DMS 273 (cell line): ENCODE results near the gene FOXB1.
A peak's percentile ranks its signal among the peaks of the same experiment; 100 is the strongest.

Experiments used
- DNase-seq: peaks from one replicate; lab custom pipeline; 2025; ENCODE audit not compliant: unreplicated experiment; lab: John Stamatoyannopoulos, UW

Gene FOXB1

DNA sequence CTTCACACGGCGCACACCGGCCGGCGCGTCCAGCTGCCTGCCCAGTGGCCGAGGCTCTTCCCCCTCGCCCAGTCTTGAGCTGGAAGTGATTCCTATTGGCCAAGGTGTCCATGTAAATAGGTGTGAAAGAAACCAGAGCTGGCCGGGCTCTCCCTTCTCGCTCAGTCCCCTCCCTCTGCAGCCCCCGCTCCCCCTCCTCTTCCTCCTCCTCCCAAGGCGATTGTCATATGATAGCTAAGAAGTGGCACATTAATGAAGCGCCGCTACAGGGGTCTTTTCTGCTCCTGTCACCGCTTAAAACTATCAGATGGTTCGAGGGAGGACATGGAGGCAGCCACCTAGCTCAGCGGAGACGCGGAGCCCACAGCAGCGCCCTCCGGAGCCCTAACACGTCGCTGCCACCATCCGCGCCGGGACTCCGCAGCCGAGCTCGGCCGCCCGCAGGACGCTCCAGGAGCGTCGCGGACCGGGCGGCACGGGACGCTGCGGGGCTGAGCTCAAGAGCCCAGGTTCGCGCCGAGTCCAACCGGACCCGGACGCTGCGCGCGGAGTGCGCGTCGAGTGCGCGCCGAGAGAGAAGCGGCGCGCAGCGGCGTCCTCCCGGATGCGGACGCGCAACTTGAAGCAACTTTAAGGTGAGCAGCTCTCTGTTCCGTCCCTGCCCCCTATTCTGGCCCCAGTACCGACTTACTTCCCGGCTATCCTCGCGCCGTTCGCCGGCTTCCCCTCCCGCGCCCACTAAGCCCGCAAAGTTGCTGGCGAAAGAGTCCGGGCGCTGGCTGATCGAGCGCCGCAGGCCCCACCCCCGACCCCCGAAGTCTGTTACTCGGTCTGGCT lies at the start of gene FOXB1:
Gene FOXB1, plus strand, starts transcription at position 303 of the 837 bp plus-strand sequence. CDS start 653 bp downstream, outside the sequence.
- peak; percentile 43 for DNase-seq

DNA sequence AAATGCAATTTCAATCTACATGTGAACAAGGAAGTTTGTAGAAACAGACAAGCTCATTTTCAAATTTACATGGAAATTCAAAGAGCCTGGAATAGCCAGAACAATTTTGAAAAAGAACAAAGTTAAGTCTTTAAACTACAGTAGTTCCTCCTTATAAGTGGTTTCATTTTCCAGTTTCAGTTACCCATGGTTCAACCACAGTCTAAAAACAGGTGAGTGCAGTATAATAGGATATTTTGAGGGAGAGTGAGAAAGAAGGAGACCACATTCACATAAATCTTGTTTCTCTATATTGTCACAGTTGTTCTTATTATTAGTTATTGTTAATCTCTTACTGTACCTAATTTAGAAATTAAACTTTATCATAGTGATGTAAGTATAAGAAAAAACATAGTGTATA lies 45.8 kb upstream of the FOXB1 start:
- no peak for DNase-seq

DNA sequence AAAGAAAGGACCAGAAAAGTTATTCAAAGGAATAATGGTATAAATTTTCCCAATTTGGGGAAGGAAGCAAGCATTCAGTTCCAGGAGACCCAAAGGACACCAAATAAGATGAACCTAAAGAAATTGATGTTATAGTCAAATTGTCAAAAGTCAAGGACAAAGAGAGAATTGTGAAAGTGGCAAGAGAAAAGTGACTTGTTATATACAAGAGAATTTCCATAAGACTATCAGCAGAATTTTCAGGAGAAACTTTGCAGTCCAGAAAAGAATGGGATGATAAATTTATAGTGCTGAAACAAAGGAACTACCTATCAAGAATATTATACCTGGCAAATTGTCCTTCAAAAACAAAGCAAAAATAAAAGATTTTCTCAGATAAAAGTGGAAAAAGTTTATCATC lies 43.8 kb upstream of the FOXB1 start:
- no peak for DNase-seq

DNA sequence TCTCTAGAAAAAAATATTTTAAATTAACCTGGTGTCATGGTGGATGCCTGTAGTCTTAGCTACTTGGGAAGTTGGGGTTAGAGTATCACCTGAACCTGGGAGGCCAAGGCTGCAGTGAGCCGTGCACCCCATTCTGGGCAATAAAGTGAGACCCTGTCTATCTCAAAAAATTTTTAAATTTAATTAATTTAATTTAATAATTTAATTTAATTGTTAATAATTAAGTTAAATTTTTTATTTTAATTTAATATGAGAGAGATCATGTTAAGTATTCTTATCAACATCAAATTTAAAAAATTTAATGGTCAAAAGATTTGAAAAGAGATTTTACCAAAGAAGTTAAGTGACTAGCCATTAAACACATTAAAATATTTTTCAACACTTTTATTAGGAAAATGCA lies 40.8 kb upstream of the FOXB1 start:
- no peak for DNase-seq

DNA sequence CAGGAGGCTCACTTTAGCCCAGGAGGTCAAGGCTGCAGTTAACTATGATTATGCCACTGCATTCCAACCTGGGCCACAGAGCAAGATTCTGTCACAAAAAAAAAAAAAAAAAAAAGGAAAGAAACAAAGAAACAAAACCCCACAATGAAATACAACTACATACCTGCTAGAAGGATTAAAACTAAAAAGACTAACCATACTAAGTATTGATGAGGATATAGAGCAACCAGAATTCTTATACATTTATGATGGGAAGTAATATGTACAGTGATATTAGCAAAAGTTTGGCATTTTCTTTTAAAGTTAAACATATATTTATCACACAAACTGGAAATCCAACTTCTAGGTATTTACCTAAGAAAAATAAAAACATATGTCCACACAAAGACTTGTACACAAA lies 40.2 kb upstream of the FOXB1 start:
- no peak for DNase-seq

DNA sequence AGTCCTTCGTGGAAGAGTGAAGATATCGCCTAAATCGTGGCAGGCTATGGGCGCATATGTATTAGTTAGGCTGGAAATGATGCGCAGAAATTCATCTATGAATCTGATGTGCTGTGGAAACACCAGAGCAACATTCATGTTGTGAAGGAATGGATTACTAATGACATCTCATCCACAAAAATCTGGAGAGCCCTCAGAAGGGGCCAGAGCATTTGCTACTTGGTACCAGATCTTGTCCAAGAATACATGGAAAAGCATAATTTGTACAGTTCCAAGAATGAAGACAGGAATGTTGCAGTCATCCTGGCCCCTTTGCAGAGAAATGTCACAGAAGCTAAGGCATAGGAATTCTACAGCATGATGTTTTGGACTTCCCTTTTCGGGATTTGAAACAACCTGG lies 38.4 kb upstream of the FOXB1 start:
- DNase-seq, result no peak

DNA sequence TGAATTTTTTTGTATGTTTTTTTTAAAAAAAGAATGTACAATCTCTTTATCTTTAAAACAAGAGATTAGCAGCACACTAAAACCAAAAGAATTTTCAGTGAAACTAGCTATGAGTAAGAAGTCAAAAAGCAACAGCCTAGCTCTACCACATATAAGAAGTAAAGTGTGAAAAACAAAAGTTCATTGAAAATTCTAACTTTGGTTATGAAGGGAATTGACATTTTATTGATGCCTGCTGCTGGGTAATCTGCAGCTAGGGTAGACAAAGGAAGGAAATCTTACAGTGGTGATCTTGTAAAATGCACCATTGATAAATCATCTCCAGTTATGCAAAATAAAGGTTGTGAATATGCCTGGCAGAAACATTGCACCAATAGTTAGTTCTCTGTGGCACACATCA lies 37.8 kb upstream of the FOXB1 start:
- no peak for DNase-seq

DNA sequence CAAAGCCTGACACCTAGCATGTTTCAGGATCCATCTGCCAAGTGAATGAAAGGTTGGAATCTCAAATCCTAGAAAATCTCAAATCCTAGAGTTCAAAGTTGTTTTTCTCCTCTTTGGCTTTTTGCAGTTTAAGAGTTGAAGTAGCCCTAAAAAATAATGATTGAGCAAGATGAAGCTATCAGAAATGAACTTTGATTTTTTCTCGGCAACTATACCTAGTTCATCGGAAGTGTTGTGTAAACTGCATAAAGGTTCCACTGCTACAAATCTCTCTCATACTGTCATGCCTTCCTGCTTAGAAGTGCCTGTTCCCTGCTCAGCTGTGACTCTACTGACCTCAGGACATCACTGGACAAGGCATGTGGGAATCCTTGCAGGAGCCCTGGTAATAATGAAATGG lies 35.8 kb upstream of the FOXB1 start:
- DNase-seq, result no peak

DNA sequence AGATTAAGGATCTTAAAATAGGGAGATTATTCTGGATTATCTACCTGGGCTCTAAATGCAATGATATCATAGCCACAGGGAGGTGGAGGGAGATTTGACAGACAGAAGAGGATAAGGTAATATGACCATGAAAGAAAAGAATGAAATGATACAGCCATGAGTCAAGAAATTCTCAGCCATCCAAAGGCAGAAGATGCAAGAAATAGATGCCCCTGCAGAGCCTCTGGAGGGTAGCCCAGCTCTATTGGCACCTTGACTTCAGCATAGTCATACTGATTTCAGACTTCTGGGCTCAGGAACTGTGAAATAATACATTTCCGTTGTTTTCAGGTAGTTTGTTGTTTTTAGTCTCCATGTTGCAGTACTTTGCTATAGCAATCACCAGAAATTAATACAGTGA lies 31.9 kb upstream of the FOXB1 start:
- no peak for DNase-seq

DNA sequence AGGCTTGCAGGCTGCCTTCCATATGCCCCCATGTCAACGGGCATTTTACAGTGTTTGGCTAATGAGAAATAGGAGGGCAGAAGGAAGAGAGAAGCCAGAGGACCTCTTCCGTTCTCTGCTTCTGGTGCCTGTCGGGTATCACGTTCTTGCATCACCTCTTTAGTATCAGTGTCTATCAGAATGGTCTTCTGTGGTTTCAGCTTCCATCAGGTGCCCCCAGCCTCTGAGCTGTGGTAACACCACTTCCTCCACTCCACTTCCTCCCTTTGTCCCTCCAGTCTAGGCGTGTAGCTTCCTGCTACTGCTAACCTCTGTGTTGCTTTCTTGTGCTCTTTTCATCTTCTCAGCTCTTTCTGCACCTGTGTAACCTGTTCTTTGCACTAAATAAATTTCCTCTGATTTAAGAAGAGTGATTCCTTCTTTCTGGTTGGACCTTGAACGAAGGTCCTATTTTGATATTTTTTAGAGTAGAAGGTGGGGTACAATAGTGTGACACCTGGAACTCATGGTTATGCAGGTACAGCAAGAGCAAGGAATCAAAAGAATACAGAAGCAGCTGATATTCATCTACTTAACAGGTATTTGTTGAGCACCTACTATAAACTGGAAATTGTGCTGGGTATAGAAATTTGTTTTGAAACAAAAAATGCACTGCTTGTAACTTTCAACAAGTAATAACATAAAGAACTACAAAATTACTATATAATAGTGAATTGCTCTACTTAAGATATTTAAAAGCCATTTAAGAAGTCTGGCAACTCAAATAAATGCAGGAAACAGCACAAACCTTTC lies 27.4 kb upstream of the FOXB1 start:
- no peak for DNase-seq

DNA sequence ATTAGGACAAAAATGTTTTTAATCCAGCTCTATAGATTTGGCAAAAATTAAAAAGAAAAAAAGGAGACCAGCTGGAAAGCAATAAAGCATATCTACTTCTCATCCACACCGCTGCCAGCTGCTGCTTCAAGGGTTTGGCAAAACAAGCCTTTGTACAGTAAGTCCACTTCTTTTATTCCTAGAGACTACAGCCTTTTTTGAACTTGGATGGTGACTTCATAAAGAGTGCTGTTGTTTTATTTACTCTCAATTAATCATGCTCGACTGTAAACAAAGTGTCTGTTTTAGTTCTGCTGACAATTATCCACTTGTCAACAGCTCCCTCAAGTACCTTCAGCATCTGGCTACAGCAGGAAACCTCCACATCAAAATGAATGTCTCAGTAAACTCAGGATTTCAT lies 12.3 kb upstream of the FOXB1 start:
- DNase-seq, result peak; percentile 12

DNA sequence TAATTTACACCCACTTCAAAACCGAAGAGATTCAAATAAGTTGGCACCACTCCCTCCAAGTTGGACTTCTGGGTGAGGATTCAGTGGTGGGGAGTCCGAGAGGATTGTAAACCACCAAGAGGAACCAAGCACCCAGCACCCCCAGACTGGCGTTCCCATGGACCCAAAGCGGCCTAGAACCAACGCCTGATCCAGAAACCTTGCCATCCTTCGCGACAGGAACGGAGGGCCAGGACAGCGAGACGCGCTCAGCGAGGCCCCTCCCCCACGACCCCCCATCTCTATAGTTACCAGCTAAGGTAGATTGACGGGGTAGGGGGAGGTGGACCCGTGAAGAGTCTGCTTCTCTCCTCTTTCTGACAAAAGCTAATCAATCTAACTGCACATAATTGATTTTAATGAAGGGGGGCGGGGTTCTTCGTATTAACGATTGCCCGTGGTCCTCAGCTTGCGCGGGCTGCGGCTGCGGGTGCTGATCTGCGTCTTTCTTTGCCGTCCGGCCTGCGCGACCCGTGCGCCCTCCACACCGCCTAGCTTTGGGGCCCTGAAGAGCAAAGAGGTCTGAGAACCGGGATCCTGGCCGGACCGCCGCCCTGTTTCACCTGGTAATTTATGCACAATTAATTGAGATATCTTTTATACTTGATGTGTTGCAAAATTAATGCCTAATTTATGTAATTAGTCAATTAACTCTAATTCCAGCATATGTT lies 10.9 kb upstream of the FOXB1 start:
- no peak for DNase-seq

DNA sequence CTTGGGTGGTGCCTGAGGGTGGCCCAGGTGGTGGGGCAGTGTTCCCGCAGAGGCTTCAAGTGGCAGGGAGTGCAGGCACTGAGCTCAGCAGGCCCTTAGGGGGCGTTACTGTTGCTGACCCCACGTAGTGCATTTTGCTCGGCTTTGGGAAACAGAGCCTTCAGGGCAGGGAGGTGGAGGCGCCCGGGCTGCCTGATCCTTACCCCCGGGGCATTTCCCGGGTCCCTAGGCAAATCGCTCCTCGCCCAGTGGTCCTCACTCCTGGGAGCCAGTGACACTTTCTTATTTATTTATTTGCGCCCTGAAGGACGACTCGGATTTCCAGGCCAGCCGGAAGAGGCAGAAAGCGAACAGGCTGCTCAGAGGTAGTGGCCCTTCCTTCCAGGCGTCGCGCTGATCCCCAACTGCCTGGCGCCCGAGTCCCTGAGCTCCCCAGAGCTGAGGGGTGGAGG lies 10.1 kb upstream of the FOXB1 start:
- no peak for DNase-seq

DNA sequence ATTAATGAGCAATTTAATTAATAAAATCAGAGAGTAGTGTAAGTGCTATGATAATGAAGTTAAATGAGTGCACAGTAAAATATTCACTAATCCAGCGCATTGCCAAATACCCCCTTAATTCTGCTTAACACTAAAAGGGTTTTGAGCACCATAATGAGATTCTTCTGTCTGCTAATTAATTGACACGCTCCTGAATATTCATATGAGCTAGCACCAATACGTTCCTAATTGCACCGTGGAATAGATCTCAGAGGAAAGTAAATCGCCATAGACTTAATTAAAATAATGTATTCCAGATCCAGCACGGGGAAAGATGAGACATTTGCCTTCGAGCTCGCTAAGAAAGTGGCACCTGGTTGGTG lies 9.6 kb upstream of the FOXB1 start:
- no peak for DNase-seq

DNA sequence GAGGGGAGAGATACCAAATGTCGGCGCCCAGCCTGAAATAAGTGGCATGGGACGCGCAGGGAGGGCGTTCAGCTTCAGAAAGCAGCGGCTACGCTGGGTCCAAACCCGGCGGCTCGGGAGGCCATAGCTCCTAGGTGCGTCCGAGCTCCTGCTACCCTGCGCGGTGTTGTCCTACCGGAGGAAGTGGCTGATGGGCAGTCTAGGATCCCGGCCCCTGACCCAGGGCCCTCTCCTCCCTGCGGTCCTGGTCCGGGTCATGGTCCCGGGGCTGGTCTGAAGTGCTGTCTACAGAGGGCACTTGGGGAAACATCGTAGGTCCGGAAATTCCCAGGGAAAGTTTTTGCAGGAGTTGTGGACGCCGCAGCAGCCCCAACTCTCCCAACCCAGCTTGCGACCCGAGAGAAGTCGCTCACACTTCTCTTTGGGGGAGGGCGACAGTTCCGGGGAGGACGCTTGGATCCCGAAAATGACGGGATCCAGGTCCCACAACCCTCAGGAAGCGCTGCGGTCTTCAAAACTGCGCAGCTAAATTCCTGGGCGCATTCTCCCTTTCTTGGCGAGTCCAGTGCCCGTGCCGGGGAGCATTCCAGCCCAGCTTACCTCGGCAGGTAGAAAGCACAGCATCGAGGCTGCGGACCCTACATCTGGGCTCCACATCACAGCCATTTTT lies 9.1 kb upstream of the FOXB1 start:
- no peak for DNase-seq

DNA sequence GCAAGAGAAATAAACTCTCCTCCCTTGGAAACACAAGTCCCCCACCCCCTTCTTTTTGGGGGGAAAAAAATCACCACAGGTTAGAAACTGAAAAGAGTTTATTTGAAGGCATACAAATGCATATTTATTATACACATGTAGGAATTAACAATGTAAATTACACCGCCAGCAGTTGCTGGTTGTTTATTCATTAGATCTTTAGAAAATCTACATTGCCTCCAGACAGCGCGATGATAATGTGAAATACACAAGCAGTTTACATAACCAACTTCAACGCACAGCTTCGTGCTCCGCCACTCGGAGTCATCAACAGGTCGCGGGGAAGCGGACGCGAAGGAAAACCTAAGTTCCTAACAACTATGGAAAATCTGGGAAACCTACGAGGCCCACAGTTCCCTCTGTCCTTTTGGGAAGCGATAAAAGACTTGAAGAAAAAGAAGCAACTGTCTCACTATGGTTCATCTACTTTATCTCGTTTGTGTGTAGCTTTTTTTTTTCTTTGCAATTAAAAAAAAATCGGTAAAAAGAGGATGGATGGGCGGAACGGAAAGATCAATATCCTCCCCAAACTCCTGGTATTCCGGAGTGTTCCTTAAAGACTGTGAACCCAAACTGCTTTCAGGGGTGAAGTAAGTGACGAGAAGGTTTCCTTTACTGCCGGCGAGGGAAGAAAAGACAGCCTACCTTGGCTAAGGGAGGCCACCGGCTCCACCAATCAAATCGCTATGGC lies 8.4 kb upstream of the FOXB1 start:
- DNase-seq, result no peak

DNA sequence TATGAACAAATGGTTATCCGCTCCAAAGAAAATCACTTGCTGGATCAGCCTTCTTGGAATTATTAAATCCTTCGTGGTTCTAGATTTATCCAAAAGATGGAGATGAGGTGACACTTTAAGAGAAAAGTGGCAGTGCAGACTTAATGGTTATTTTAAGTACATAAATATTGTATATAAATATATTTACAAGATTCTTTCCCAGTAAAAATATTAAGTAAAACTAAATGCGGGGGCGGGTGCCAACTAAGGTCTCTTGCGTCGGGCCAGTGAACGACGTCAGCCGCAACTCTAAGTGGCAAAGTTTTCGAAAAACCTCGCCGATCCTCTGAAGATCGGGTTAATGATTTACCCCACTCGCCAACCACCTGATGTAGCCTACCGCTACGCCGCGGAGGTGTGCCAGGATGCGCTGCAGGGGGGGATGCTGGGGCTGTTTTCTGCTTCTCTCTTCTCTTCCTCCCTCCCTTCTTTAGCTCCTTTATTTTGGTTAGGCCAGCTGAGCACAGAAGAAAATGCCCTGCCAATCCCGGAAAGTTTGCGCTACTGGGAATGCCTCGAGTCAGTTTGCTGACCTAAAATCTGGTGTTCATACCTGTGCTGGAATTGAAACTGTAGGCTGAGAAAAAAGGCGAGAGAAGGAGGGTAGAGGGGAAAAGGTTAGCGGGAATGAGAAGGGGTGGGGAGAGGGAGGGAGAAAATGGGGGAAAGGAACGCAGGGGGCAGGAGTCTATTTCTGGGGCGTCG lies 7.6 kb upstream of the FOXB1 start:
- DNase-seq, result no peak

DNA sequence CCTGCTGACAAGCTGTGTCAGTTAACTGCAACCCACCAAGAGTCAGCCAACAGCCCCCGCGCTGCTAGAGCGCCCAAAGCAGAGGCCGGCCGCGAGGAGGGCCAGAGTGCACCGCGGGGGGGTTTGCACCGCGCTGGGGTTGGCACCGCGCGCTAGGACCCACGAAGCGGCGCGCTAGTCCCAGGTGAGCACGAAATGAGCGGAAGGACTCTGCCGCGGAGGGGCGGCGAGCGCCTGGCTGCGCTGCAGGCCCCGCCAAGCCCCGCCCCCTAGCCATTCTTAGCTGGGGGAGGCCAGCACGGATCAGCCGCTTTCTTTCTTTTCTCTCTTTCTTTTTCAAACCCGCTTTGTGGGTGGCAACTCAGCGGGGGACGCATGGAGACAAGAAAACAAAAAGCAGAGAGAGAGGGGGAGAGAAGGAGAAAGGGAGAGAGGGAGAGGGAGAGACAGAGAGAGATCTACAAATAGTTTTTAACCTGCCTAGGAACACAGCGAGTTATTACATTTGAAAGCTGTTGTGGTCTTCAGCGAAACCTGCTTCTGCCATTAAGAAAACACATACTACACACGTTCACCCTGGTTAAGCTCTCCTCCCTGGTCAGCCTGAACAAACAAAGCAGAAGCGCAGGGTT lies 6.9 kb upstream of the FOXB1 start:
- peak; percentile 36 for DNase-seq

DNA sequence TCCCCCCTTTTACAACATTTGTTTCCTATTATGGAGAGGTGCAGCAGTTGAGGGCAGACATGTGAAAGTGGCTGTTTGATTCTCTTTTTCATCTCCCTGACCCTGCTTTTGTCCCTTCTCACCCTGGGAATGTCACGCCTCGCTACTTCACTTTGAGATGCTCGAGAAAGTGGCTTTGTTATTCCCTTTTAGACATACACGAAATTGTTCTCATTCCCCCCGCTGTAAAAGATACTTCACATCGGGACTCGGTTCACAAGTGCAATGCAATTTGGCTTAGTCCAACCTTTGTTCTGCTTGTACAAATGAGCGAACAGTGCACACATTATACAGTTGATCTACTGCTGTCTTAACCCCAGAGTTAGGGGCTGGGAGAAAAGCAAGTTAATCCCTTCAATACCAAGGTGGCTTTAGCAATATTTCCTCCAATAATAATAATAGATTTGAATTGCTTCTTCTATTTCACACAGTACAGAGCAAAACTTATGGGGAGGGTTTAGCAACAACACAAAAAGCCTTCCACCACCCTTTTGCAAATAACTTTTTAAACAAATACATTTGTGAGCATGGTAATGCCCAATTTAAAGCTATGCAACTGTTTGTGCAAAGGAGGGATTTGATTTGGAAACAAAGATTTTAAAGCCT lies 5.7 kb upstream of the FOXB1 start:
- no peak for DNase-seq
